Calu3 (cell line): ENCODE results near the gene PCDHGA12. TPM values are rescaled to one million over a fixed set of nuclear protein-coding genes. Genes with fewer than 3 reads are reported as not detected.
A peak's percentile ranks its signal among the peaks of the same experiment; 100 is the strongest.
"Not testable (repeated sequence)": the region's sequence is repeated elsewhere in the genome, so short reads cannot be mapped to it uniquely, and the experiment has no call there.

Source experiments
- BruUV-seq: library from RNA; stranded (reverse); fragments of 400-500 nt; replicated peaks from 2 replicates; lab custom pipeline; 2021; lab: Mats Ljungman, UMichigan
- CTCF ChIA-PET: fragments of 300-600 bp; sonication (Branson Sonifier 250); formaldehyde crosslinking; loops from one replicate; lab custom pipeline; 2022; ENCODE audit warnings: antibody characterized with exemption; lab: Charles Lee
- DNase-seq: peaks from one replicate; pipeline ENCODE4 v3.0.0; 2022
- H3K27ac Mint-ChIP-seq: one replicate; pipeline ENCODE4 v1.8.0; 2022; ENCODE audit warnings: mixed read lengths; ENCODE audit not compliant: unreplicated experiment
- H3K27me3 Mint-ChIP-seq: one replicate; pipeline ENCODE4 v1.8.0; 2022; ENCODE audit warnings: mixed read lengths; ENCODE audit not compliant: unreplicated experiment
- H3K36me3 Mint-ChIP-seq: one replicate; pipeline ENCODE4 v1.8.0; 2022; ENCODE audit warnings: mild to moderate bottlenecking, moderate library complexity, mixed read lengths; ENCODE audit not compliant: insufficient read depth, unreplicated experiment
- H3K4me1 Mint-ChIP-seq: one replicate; pipeline ENCODE4 v1.8.0; 2022; ENCODE audit warnings: mild to moderate bottlenecking, low read depth, mixed read lengths; ENCODE audit not compliant: unreplicated experiment
- H3K4me3 Mint-ChIP-seq: one replicate; pipeline ENCODE4 v1.8.0; 2022; ENCODE audit warnings: mild to moderate bottlenecking, low read depth, moderate library complexity, mixed read lengths; ENCODE audit not compliant: unreplicated experiment
- H3K9me3 Mint-ChIP-seq: one replicate; pipeline ENCODE4 v1.8.0; 2022; ENCODE audit warnings: low read depth, mixed read lengths; ENCODE audit not compliant: unreplicated experiment
- intact Hi-C: fragments of 100-400 bp; cut with micrococcal nuclease; formaldehyde crosslinking; loops from one replicate; pipeline ENCODE4 v1.10.0; 2022; ENCODE audit not compliant: unreplicated experiment
- total RNA-seq: library from RNA; stranded (reverse); gene quantifications from 2 replicates; pipeline ENCODE4 v1.2.3, GENCODE V29; 2022
- TF ChIP-seq, protein P1 (sequence below): fragments of 200-600 bp; IDR thresholded peaks from one replicate; pipeline ENCODE4 v1.8.0; 2022; ENCODE audit warnings: antibody characterized with exemption; ENCODE audit not compliant: unreplicated experiment

PCDHGA12 gene
- total RNA-seq, 1 experiment from 2014 or later = 2.9 TPM

DNA sequence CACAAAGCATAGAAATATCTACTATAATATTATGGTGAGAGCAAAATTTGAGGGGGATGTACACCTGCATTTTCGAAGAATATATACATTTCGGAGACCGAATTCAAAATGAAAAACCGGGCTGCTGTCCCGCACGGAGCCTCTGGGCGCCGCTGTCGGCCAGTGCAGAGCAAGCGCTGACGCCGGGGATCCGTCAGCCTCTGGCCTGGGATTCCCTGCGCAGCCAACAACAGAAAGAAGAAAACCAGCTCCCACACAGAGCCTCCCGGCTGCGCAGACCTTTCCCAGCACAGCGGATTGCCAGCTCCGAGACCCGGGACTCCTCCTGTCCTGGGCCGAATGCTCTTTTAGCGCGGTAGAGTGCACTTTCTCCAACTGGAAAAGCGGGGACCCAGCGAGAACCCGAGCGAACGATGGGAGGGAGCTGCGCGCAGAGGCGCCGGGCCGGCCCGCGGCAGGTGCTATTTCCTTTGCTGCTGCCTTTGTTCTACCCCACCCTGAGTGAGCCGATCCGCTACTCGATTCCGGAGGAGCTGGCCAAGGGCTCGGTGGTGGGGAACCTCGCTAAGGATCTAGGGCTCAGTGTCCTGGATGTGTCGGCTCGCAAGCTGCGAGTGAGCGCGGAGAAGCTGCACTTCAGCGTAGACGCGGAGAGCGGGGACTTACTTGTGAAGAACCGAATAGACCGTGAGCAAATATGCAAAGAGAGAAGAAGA, 22.4 kb upstream of the PCDHGA12 start, which contains the start of gene PCDHGB6:
Gene PCDHGB6, plus strand, starts transcription at position 232 of the 716 bp plus-strand sequence. Its CDS starts 182 bp downstream, at position 414.
- TF ChIP-seq, protein P1, sequence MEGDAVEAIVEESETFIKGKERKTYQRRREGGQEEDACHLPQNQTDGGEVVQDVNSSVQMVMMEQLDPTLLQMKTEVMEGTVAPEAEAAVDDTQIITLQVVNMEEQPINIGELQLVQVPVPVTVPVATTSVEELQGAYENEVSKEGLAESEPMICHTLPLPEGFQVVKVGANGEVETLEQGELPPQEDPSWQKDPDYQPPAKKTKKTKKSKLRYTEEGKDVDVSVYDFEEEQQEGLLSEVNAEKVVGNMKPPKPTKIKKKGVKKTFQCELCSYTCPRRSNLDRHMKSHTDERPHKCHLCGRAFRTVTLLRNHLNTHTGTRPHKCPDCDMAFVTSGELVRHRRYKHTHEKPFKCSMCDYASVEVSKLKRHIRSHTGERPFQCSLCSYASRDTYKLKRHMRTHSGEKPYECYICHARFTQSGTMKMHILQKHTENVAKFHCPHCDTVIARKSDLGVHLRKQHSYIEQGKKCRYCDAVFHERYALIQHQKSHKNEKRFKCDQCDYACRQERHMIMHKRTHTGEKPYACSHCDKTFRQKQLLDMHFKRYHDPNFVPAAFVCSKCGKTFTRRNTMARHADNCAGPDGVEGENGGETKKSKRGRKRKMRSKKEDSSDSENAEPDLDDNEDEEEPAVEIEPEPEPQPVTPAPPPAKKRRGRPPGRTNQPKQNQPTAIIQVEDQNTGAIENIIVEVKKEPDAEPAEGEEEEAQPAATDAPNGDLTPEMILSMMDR = peak; percentile 71
- Mint-ChIP-seq H3K36me3 (peaks cover 34% of the 10 kb centered on the region), H3K4me3 (peak within 1 kb of the TSS; percentile 75), H3K9me3 (peaks cover 14% of the 10 kb centered on the region), H3K27ac (peak within 1 kb of the TSS; percentile 57), H3K4me1 (peaks cover 38% of the 10 kb centered on the region)
- DNase-seq = peak; percentile 79
- intact Hi-C loops, H3K27me3 Mint-ChIP-seq, BruUV-seq: not testable (repeated sequence)
- CTCF ChIA-PET = interaction anchor here (0.8 to 2.9 kb wide), 10 partner anchors 10 to 211 kb away, joined by 3 to 20 read pairs (median 7); partner anchors contain the start of genes DIAPH1, PCDHB14, PCDHGB7 and PCDHGC3

DNA sequence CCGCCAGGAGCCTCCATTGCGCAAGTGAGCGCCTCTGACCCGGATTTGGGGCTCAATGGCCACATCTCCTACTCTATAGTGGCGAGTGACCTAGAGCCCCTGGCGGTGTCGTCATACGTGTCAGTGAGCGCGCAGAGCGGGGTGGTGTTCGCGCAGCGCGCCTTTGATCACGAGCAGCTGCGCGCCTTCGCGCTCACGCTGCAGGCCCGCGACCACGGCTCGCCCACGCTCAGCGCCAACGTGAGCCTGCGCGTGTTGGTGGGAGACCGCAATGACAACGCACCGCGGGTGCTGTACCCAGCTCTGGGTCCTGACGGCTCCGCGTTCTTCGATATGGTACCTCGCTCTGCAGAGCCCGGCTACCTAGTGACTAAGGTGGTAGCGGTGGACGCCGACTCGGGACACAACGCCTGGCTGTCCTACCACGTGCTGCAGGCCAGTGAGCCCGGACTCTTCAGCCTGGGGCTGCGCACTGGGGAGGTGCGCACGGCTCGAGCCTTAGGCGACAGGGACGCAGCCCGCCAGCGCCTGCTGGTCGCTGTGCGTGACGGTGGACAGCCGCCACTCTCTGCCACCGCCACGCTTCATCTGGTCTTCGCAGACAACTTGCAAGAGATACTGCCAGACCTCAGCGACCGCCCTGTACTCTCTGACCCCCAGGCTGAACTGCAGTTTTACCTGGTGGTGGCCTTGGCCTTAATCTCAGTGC, 20.6 kb upstream of the PCDHGA12 start:
- no peaks in the 10 kb centered on the region for H3K27me3 Mint-ChIP-seq
- H3K36me3 Mint-ChIP-seq = peaks cover 28% of the 10 kb centered on the region
- CTCF ChIA-PET = no interaction called here
- no peak for DNase-seq
- peaks cover 37% of the 10 kb centered on the region for H3K4me1 Mint-ChIP-seq
- no TSS peak for BruUV-seq
- H3K9me3 Mint-ChIP-seq = peaks cover 22% of the 10 kb centered on the region
- intact Hi-C loops = no loop called here
- TF ChIP-seq, protein P1 = no peak
- peak overlapping the region; percentile 6 for H3K4me3 Mint-ChIP-seq
- H3K27ac Mint-ChIP-seq = no peak overlapping the region

DNA sequence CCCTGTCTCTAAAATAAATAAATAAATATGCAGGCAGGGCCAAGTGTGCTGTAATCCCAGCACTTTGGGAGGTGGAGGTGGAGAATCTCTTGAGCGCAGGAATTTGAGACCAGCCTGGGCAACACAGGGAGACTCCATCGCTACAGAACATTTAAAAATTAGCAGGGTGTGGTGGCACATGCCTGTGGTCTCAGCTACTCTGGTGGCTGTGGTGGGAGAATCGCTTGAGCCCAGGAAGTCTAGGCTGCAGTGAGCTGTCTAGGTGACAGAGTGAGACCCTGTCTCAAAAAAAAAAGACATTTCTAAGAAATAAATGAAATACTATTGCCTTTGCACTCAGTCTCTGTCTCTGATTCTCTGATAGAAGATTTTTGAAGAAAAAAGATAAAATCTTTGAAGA, 18.7 kb upstream of the PCDHGA12 start:
- intact Hi-C loops = no loop called here
- Mint-ChIP-seq H3K27me3 (no peaks in the 10 kb centered on the region), H3K9me3 (peaks cover 16% of the 10 kb centered on the region), H3K4me1 (peaks cover 21% of the 10 kb centered on the region), H3K4me3 (no peak overlapping the region), H3K27ac (no peak overlapping the region), H3K36me3 (peaks cover 27% of the 10 kb centered on the region)
- CTCF ChIA-PET = no interaction called here
- DNase-seq = no peak
- BruUV-seq = no TSS peak
- TF ChIP-seq, protein P1 = no peak

DNA sequence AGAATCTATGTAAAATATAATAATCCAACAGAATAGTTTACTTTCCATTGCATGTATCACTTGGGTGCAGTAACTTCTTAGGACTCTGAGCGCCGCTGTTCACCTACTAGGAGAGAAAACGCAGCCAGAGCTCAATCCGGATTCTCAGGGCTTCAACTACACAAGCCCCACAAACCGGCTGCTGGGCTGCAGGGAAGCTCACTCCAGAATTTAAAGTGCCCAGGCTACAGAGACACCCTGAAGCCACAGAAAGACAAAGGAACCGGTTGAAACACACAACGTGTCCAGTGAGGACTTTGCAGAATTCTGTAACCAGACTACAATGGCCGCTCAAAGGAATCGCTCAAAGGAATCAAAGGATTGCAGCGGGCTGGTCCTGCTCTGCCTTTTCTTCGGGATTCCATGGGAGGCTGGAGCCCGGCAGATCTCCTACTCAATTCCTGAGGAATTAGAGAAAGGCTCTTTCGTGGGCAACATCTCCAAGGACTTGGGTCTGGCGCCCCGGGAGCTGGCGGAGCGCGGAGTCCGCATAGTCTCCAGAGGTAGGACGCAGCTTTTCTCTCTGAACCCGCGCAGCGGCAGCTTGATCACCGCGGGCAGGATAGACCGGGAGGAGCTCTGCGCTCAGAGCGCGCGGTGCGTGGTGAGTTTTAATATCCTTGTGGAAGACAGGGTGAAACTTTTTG, 17.3 kb upstream of the PCDHGA12 start, which contains the start of gene PCDHGA10:
Gene PCDHGA10, plus strand, starts transcription at position 134 of the 686 bp plus-strand sequence. Its CDS starts 189 bp downstream, at position 323.
- peaks cover 28% of the 10 kb centered on the region for H3K36me3 Mint-ChIP-seq
- H3K9me3 Mint-ChIP-seq = peaks cover 16% of the 10 kb centered on the region
- DNase-seq = no peak
- intact Hi-C loops = no loop called here
- TF ChIP-seq, protein P1 = no peak
- CTCF ChIA-PET = no interaction called here
- H3K27me3 Mint-ChIP-seq = no peaks in the 10 kb centered on the region
- H3K27ac Mint-ChIP-seq = no peak within 1 kb of the TSS
- H3K4me3 Mint-ChIP-seq = no peak within 1 kb of the TSS
- peaks cover 24% of the 10 kb centered on the region for H3K4me1 Mint-ChIP-seq
- no TSS peak for BruUV-seq
